Tibial nerve (tissue), 3 donors: ENCODE data around the gene PIK3C2B.

Experiments
- CTCF ChIP-seq, 5 experiments: fragments of 200-600 bp in 3 of 5; fragments of 450-650 bp in 2 of 5; sonication (generic) in 3 of 5; IDR thresholded peaks; one replicate each; pipeline ENCODE4 v1.5.1; 2016 to 2019; ENCODE audit warnings: antibody characterized with exemption in 5 of 5, mild to moderate bottlenecking in 3 of 5, moderate library complexity in 2 of 5
- POLR2A ChIP-seq, 2 donors: fragments of 450-650 bp; IDR thresholded peaks; one replicate each; pipeline ENCODE4 v1.6.1; 2017; ENCODE audit warnings: antibody characterized with exemption in 2 of 2, mild to moderate bottlenecking in 2 of 2, moderate library complexity in 2 of 2

GRCh38 chr1:204462229-204462561 is 32.4 kb downstream of the PIK3C2B start:
- TF ChIP-seq CTCF (IDR thresholded peaks at IDR 0.05) = no peak
- TF ChIP-seq POLR2A (IDR thresholded peaks at IDR 0.05) = no peak
